Measurements from ENCODE around the gene ERAS.
"Not testable (repeated sequence)": the region's sequence is repeated elsewhere in the genome, so short reads cannot be mapped to it uniquely, and the experiment has no call there.

Gene ERAS

GRCh38 chrX:48833542-48834138, 7.3 kb downstream of the ERAS start:
- Histone ChIP-seq H3K9me3 (ENCODE audit: control insufficient read depth, insufficient read depth, low read depth, low read length) (peaks cover 13% of the 10 kb centered on the region; the same call in 1 of the 2 replicates), H3K9ac (ENCODE audit: low read length) (no peak overlapping the region), H3K36me3 (ENCODE audit: control insufficient read depth, insufficient read depth, low read length) (no peaks in the 10 kb centered on the region), H3K4me1 (ENCODE audit: control insufficient read depth, insufficient read depth, low read length) (peaks cover 9% of the 10 kb centered on the region; the same call in 1 of the 2 replicates), H3K4me3 (ENCODE audit: low read depth, low read length) (no peak overlapping the region), H3K27ac (ENCODE audit: low read depth, low read length) (no peak overlapping the region), H3K27me3 (ENCODE audit: control insufficient read depth, insufficient read depth, low read length) (peaks cover 84% of the 10 kb centered on the region)

- H3K27me3 ChIP-seq (ENCODE audit: control insufficient read depth, insufficient read depth, low read length): peaks cover 77% of the 10 kb centered on the region
- H3K4me1 ChIP-seq (ENCODE audit: control insufficient read depth, insufficient read depth, low read length): peaks cover 9% of the 10 kb centered on the region; the same call in 1 of the 2 replicates
- no peak overlapping the region for H3K9ac ChIP-seq (ENCODE audit: low read length)
- H3K9me3 ChIP-seq (ENCODE audit: control insufficient read depth, insufficient read depth, low read depth, low read length): peaks cover 13% of the 10 kb centered on the region; the same call in 1 of the 2 replicates
- H3K4me3 ChIP-seq (ENCODE audit: low read depth, low read length): peak overlapping the region; percentile 61
- no peak overlapping the region for H3K27ac ChIP-seq (ENCODE audit: low read depth, low read length)
- no peaks in the 10 kb centered on the region for H3K36me3 ChIP-seq (ENCODE audit: control insufficient read depth, insufficient read depth, low read length)
These were observed 8.0 kb downstream of the ERAS start for GRCh38 chrX:48834383-48834709.

- Histone ChIP-seq H3K27ac (ENCODE audit: low read depth, low read length) (no peak within 1 kb of the TSS), H3K9me3 (ENCODE audit: control insufficient read depth, insufficient read depth, low read depth, low read length) (peaks cover 11% of the 10 kb centered on the region; the same call in 1 of the 2 replicates), H3K4me1 (ENCODE audit: control insufficient read depth, insufficient read depth, low read length) (peaks cover 9% of the 10 kb centered on the region; the same call in 1 of the 2 replicates), H3K27me3 (ENCODE audit: control insufficient read depth, insufficient read depth, low read length) (peaks cover 63% of the 10 kb centered on the region), H3K9ac (ENCODE audit: low read length) (no peak within 1 kb of the TSS), H3K4me3 (ENCODE audit: low read depth, low read length) (peak within 1 kb of the TSS; percentile 61), H3K36me3 (ENCODE audit: control insufficient read depth, insufficient read depth, low read length) (no peaks in the 10 kb centered on the region)
These were observed 9.4 kb downstream of the ERAS start, which contains the start of gene PCSK1N for GRCh38 chrX:48835524-48836329. Gene PCSK1N (minus strand): TSS chrX:48835610. CDS start chrX:48835532, 78 bp downstream.

GRCh38 chrX:48839686-48840085, 13.4 kb downstream of the ERAS start:
- H3K4me3 ChIP-seq (ENCODE audit: low read depth, low read length): no peak overlapping the region
- no peaks in the 10 kb centered on the region for H3K36me3 ChIP-seq (ENCODE audit: control insufficient read depth, insufficient read depth, low read length)
- H3K27me3 ChIP-seq (ENCODE audit: control insufficient read depth, insufficient read depth, low read length): peaks cover 23% of the 10 kb centered on the region
- peaks cover 3% of the 10 kb centered on the region; the same call in 1 of the 2 replicates for H3K4me1 ChIP-seq (ENCODE audit: control insufficient read depth, insufficient read depth, low read length)
- no peak overlapping the region for H3K9ac ChIP-seq (ENCODE audit: low read length)
- H3K27ac ChIP-seq (ENCODE audit: low read depth, low read length): no peak overlapping the region
- peaks cover 3% of the 10 kb centered on the region; the same call in 1 of the 2 replicates for H3K9me3 ChIP-seq (ENCODE audit: control insufficient read depth, insufficient read depth, low read depth, low read length)

- Histone ChIP-seq H3K27me3 (ENCODE audit: control insufficient read depth, insufficient read depth, low read length) (no peaks in the 10 kb centered on the region), H3K4me1 (ENCODE audit: control insufficient read depth, insufficient read depth, low read length) (no peaks in the 10 kb centered on the region), H3K9ac (ENCODE audit: low read length) (no peak overlapping the region), H3K27ac (ENCODE audit: low read depth, low read length) (no peak overlapping the region), H3K9me3 (ENCODE audit: control insufficient read depth, insufficient read depth, low read depth, low read length) (peaks cover 29% of the 10 kb centered on the region), H3K4me3 (ENCODE audit: low read depth, low read length) (no peak overlapping the region), H3K36me3 (ENCODE audit: control insufficient read depth, insufficient read depth, low read length) (no peaks in the 10 kb centered on the region)
These were observed 22.5 kb downstream of the ERAS start for GRCh38 chrX:48848847-48849246.

- Histone ChIP-seq H3K9ac (ENCODE audit: low read length) (no peak overlapping the region), H3K27me3 (ENCODE audit: control insufficient read depth, insufficient read depth, low read length) (no peaks in the 10 kb centered on the region), H3K4me3 (ENCODE audit: low read depth, low read length) (no peak overlapping the region), H3K36me3 (ENCODE audit: control insufficient read depth, insufficient read depth, low read length) (no peaks in the 10 kb centered on the region), H3K4me1 (ENCODE audit: control insufficient read depth, insufficient read depth, low read length) (no peaks in the 10 kb centered on the region), H3K27ac (ENCODE audit: low read depth, low read length) (no peak overlapping the region), H3K9me3 (ENCODE audit: control insufficient read depth, insufficient read depth, low read depth, low read length) (peaks cover 26% of the 10 kb centered on the region)
These were observed 26.5 kb downstream of the ERAS start for GRCh38 chrX:48852857-48853256.

- H3K9me3 ChIP-seq (ENCODE audit: control insufficient read depth, insufficient read depth, low read depth, low read length): peaks cover 26% of the 10 kb centered on the region
- not testable (repeated sequence) for H3K4me1 ChIP-seq (ENCODE audit: control insufficient read depth, insufficient read depth, low read length); H3K4me3 ChIP-seq (ENCODE audit: low read depth, low read length); H3K9ac ChIP-seq (ENCODE audit: low read length); H3K27ac ChIP-seq (ENCODE audit: low read depth, low read length); H3K36me3 ChIP-seq (ENCODE audit: control insufficient read depth, insufficient read depth, low read length); H3K27me3 ChIP-seq (ENCODE audit: control insufficient read depth, insufficient read depth, low read length)
These were observed 27.2 kb downstream of the ERAS start for GRCh38 chrX:48853494-48853893.

GRCh38 chrX:48854121-48854804, 27.9 kb downstream of the ERAS start:
- H3K27ac ChIP-seq (ENCODE audit: low read depth, low read length): not testable (repeated sequence)
- H3K9me3 ChIP-seq (ENCODE audit: control insufficient read depth, insufficient read depth, low read depth, low read length): peaks cover 26% of the 10 kb centered on the region

GRCh38 chrX:48854898-48855297, 28.6 kb downstream of the ERAS start:
- Histone ChIP-seq H3K27ac (ENCODE audit: low read depth, low read length) (no peak overlapping the region), H3K36me3 (ENCODE audit: control insufficient read depth, insufficient read depth, low read length) (no peaks in the 10 kb centered on the region), H3K9ac (ENCODE audit: low read length) (no peak overlapping the region), H3K4me1 (ENCODE audit: control insufficient read depth, insufficient read depth, low read length) (no peaks in the 10 kb centered on the region), H3K27me3 (ENCODE audit: control insufficient read depth, insufficient read depth, low read length) (no peaks in the 10 kb centered on the region), H3K9me3 (ENCODE audit: control insufficient read depth, insufficient read depth, low read depth, low read length) (peaks cover 26% of the 10 kb centered on the region), H3K4me3 (ENCODE audit: low read depth, low read length) (no peak overlapping the region)

More at GRCh38 chrX:48854121-48854804, 27.9 kb downstream of the ERAS start:
- not testable (repeated sequence) for H3K27me3 ChIP-seq (ENCODE audit: control insufficient read depth, insufficient read depth, low read length); H3K36me3 ChIP-seq (ENCODE audit: control insufficient read depth, insufficient read depth, low read length); H3K4me1 ChIP-seq (ENCODE audit: control insufficient read depth, insufficient read depth, low read length); H3K9ac ChIP-seq (ENCODE audit: low read length); H3K4me3 ChIP-seq (ENCODE audit: low read depth, low read length)

- Histone ChIP-seq H3K27ac (ENCODE audit: low read depth, low read length) (no peak overlapping the region), H3K27me3 (ENCODE audit: control insufficient read depth, insufficient read depth, low read length) (no peaks in the 10 kb centered on the region), H3K4me1 (ENCODE audit: control insufficient read depth, insufficient read depth, low read length) (peaks cover 7% of the 10 kb centered on the region; the same call in 1 of the 2 replicates), H3K9ac (ENCODE audit: low read length) (no peak overlapping the region), H3K36me3 (ENCODE audit: control insufficient read depth, insufficient read depth, low read length) (no peaks in the 10 kb centered on the region), H3K4me3 (ENCODE audit: low read depth, low read length) (no peak overlapping the region), H3K9me3 (ENCODE audit: control insufficient read depth, insufficient read depth, low read depth, low read length) (peaks cover 11% of the 10 kb centered on the region; the same call in 1 of the 2 replicates)
These were observed 37.9 kb downstream of the ERAS start for GRCh38 chrX:48864210-48864609.

GRCh38 chrX:48872017-48872416, 45.7 kb downstream of the ERAS start:
- H3K27me3 ChIP-seq (ENCODE audit: control insufficient read depth, insufficient read depth, low read length); H3K9me3 ChIP-seq (ENCODE audit: control insufficient read depth, insufficient read depth, low read depth, low read length); H3K27ac ChIP-seq (ENCODE audit: low read depth, low read length); H3K4me3 ChIP-seq (ENCODE audit: low read depth, low read length); H3K4me1 ChIP-seq (ENCODE audit: control insufficient read depth, insufficient read depth, low read length); H3K9ac ChIP-seq (ENCODE audit: low read length); H3K36me3 ChIP-seq (ENCODE audit: control insufficient read depth, insufficient read depth, low read length): not testable (repeated sequence)
